H1 (cell line): ENCODE results near the gene MESD. TPM values are rescaled to one million over a fixed set of nuclear protein-coding genes. Genes with fewer than 3 reads are reported as not detected.

Source experiments
- CTCF ChIA-PET: fragments of 300-600 bp; sonication (Branson Sonifier 250); formaldehyde crosslinking; loops from one replicate; lab custom pipeline; 2021; ENCODE audit not compliant: partially characterized antibody; lab: Charles Lee
- POLR2A ChIA-PET: fragments of 300-600 bp; sonication (Branson Sonifier 250); formaldehyde crosslinking; loops from one replicate; lab custom pipeline; 2021; ENCODE audit warnings: inconsistent platforms; ENCODE audit not compliant: partially characterized antibody; lab: Charles Lee
- DNase-seq, 2 experiments: peaks; one replicate each; pipeline versions ENCODE4 v3.0.0 to v3.0.0-alpha.2; 2010 to 2022; ENCODE audit warnings: low spot score in 2 of 2, low read depth in 1 of 2, mixed read lengths in 1 of 2
- FAIRE-seq: peaks from 2 replicates; lab custom pipeline; 2011; peaks lifted over from hg19 to GRCh38; lab: Jason Lieb, UNC
- H2AFZ ChIP-seq: 2 replicates; pipeline ENCODE4 v1.8.1; 2012; ENCODE audit warnings: low read length, inconsistent platforms
- H2AK5ac ChIP-seq: 2 replicates; pipeline ENCODE4 v1.6.1; 2013; ENCODE audit warnings: low read depth, low read length
- H2BK120ac ChIP-seq: replicated peaks from 2 replicates; pipeline ENCODE3; 2013; ENCODE audit warnings: low read depth, low read length, inconsistent platforms
- H2BK12ac ChIP-seq: 2 replicates; pipeline ENCODE4 v1.6.1; 2013; ENCODE audit warnings: low read depth, low read length
- H2BK15ac ChIP-seq: 2 replicates; pipeline ENCODE4 v1.6.1; 2013; ENCODE audit warnings: low read length
- H2BK20ac ChIP-seq: 2 replicates; pipeline ENCODE4 v1.6.1; 2013; ENCODE audit warnings: low read length
- H2BK5ac ChIP-seq: 2 replicates; pipeline ENCODE4 v1.6.1; 2013; ENCODE audit warnings: low read depth, low read length
- H3K14ac ChIP-seq: 2 replicates; pipeline ENCODE4 v1.6.1; 2013; ENCODE audit warnings: inconsistent platforms; ENCODE audit not compliant: insufficient read length
- H3K18ac ChIP-seq: 2 replicates; pipeline ENCODE4 v1.6.1; 2013; ENCODE audit warnings: low read length; ENCODE audit errors: extremely low read depth
- H3K23ac ChIP-seq: 2 replicates; pipeline ENCODE4 v1.6.1; 2013; ENCODE audit warnings: inconsistent platforms; ENCODE audit not compliant: insufficient read length
- H3K23me2 ChIP-seq: 2 replicates; pipeline ENCODE4 v1.6.1; 2013; ENCODE audit warnings: low read depth, low read length
- H3K27ac ChIP-seq: 2 replicates; pipeline ENCODE4 v1.6.1; 2011; ENCODE audit warnings: low read depth, low read length, inconsistent platforms
- H3K27me3 ChIP-seq, 4 experiments: replicated peaks in 1 of 4; 1 replicate in 1 of 4; 2 replicates in 3 of 4; pipeline versions ENCODE4 v1.6.1 to v1.8.1; 2011 to 2013; ENCODE audit warnings: low read length in 3 of 4, mild to moderate bottlenecking in 3 of 4, inconsistent platforms in 2 of 4, mixed read lengths in 2 of 4, moderate library complexity in 1 of 4; ENCODE audit not compliant: control insufficient read depth in 3 of 4, insufficient read depth in 3 of 4; ENCODE audit errors: extremely low read depth in 1 of 4
- H3K36me3 ChIP-seq, 4 experiments: 2 replicates each; pipeline versions ENCODE4 v1.6.1 to v1.8.1; 2011 to 2013; ENCODE audit warnings: mild to moderate bottlenecking in 4 of 4, low read length in 3 of 4, moderate library complexity in 2 of 4, control low read depth in 1 of 4, inconsistent platforms in 1 of 4; ENCODE audit not compliant: insufficient read depth in 4 of 4, control insufficient read depth in 2 of 4
- H3K4ac ChIP-seq: replicated peaks from 2 replicates; pipeline ENCODE3; 2013; ENCODE audit warnings: low read length, low read depth, mixed read lengths, inconsistent platforms; ENCODE audit not compliant: insufficient read length
- H3K4me1 ChIP-seq, 4 experiments: replicated peaks in 1 of 4; 1 replicate in 1 of 4; 2 replicates in 3 of 4; pipeline versions ENCODE4 v1.6.1 to v1.8.1; 2011 to 2013; ENCODE audit warnings: low read length in 3 of 4, inconsistent platforms in 2 of 4, mixed read lengths in 1 of 4; ENCODE audit not compliant: insufficient read depth in 4 of 4, control insufficient read depth in 3 of 4
- H3K4me2 ChIP-seq, 2 experiments: 2 replicates each; pipeline versions ENCODE4 v1.6.1 to v1.8.1; 2011 to 2013; ENCODE audit warnings: low read depth in 2 of 2, low read length in 2 of 2, control low read depth in 1 of 2, inconsistent platforms in 1 of 2, mild to moderate bottlenecking in 1 of 2; ENCODE audit not compliant: insufficient read depth in 1 of 2
- H3K4me3 ChIP-seq, 4 experiments: fragments of 200-600, 300-600 bp in 1 of 4; sonication (generic), shearing (Covaris generic), sonication (Bioruptor Twin) in 1 of 4; 2 replicates each; pipeline versions ENCODE4 v1.5.1 to v1.8.1; 2011 to 2016; ENCODE audit warnings: low read length in 4 of 4, low read depth in 3 of 4, control low read depth in 2 of 4, inconsistent platforms in 2 of 4, mild to moderate bottlenecking in 2 of 4, mixed read lengths in 1 of 4, moderate library complexity in 1 of 4; ENCODE audit not compliant: insufficient read depth in 2 of 4; ENCODE audit errors: extremely low read depth in 1 of 4
- H3K56ac ChIP-seq: replicated peaks from 2 replicates; pipeline ENCODE3; 2013; ENCODE audit warnings: low read depth, mild to moderate bottlenecking, mixed read lengths, low read length, inconsistent platforms; ENCODE audit not compliant: insufficient read length
- H3K79me1 ChIP-seq: 2 replicates; pipeline ENCODE4 v1.6.1; 2013; ENCODE audit warnings: low read depth, low read length, control low read depth
- H3K79me2 ChIP-seq, 2 experiments: 2 replicates each; pipeline versions ENCODE4 v1.6.1 to v1.8.1; 2012 to 2013; ENCODE audit warnings: low read length in 2 of 2, mild to moderate bottlenecking in 2 of 2, inconsistent platforms in 1 of 2; ENCODE audit not compliant: insufficient read depth in 2 of 2, control insufficient read depth in 1 of 2
- H3K9ac ChIP-seq, 4 experiments: replicated peaks in 1 of 4; 1 replicate in 1 of 4; 2 replicates in 3 of 4; pipeline versions ENCODE4 v1.6.1 to v1.8.1; 2011 to 2013; ENCODE audit warnings: low read depth in 3 of 4, low read length in 3 of 4, control low read depth in 2 of 4, mild to moderate bottlenecking in 2 of 4, moderate library complexity in 2 of 4, inconsistent platforms in 1 of 4; ENCODE audit errors: extremely low read depth in 1 of 4
- H3K9me3 ChIP-seq, 2 experiments: 2 replicates each; pipeline versions ENCODE4 v1.6.1 to v1.8.1; 2012 to 2013; ENCODE audit warnings: mild to moderate bottlenecking in 2 of 2, moderate library complexity in 2 of 2, control low read depth in 1 of 2, inconsistent platforms in 1 of 2, low read depth in 1 of 2, low read length in 1 of 2, mixed read lengths in 1 of 2; ENCODE audit not compliant: insufficient read depth in 2 of 2
- H4K20me1 ChIP-seq, 2 experiments: replicated peaks in 1 of 2; 2 replicates each; pipeline versions ENCODE3 to v1.8.1; 2011 to 2013; ENCODE audit warnings: inconsistent platforms in 2 of 2, low read length in 2 of 2, mild to moderate bottlenecking in 1 of 2; ENCODE audit not compliant: insufficient read depth in 2 of 2, control insufficient read depth in 1 of 2
- H4K5ac ChIP-seq: 2 replicates; pipeline ENCODE4 v1.6.1; 2013; ENCODE audit warnings: low read length, low read depth, mixed read lengths, inconsistent platforms; ENCODE audit not compliant: insufficient read length
- H4K8ac ChIP-seq: 2 replicates; pipeline ENCODE4 v1.8.0; 2013; ENCODE audit warnings: mild to moderate bottlenecking, moderate library complexity, low read length, inconsistent platforms; ENCODE audit not compliant: insufficient read depth; ENCODE audit errors: extremely low read depth
- H4K91ac ChIP-seq: replicated peaks from 2 replicates; pipeline ENCODE3; 2013; ENCODE audit warnings: low read length, mixed read lengths, inconsistent platforms; ENCODE audit not compliant: insufficient read length
- RXRA ChIP-seq: IDR thresholded peaks from 2 replicates; pipeline ENCODE4 v1.6.1; 2011; ENCODE audit warnings: low read depth, mild to moderate bottlenecking, low read length, moderate library complexity; ENCODE audit not compliant: insufficient read depth
- SAP30 ChIP-seq: fragments of 300-600 bp; sonication (generic); IDR thresholded peaks from 2 replicates; pipeline ENCODE4 v1.7.1; 2012; ENCODE audit warnings: low read length, moderate library complexity, mild to moderate bottlenecking, inconsistent platforms; ENCODE audit not compliant: insufficient read depth, insufficient replicate concordance
- SP4 ChIP-seq: IDR thresholded peaks from 2 replicates; pipeline ENCODE4 v1.6.1; 2012; ENCODE audit warnings: low read length, inconsistent platforms
- WGBS, 2 experiments: shearing (Covaris generic) in 1 of 2; methylation state at CpG; one replicate each; pipeline versions ENCODE4 v1.1.6 to v1.1.7; 2013 to 2015; ENCODE audit warnings: low lambda C conversion rate in 2 of 2, mixed read lengths in 2 of 2, inconsistent platforms in 1 of 2, low coverage in 1 of 2, missing lambda C conversion rate in 1 of 2; ENCODE audit not compliant: insufficient replicate concordance in 2 of 2, insufficient coverage in 1 of 2, insufficient read length in 1 of 2; ENCODE audit errors: extremely low coverage in 1 of 2, missing lambda C conversion rate in 1 of 2; 5-methylcytosine and 5-hydroxymethylcytosine counted together
- polyA plus RNA-seq, 7 experiments: library from polyadenylated mRNA; depleted of rRNA in 3 of 7; stranded (reverse) in 5 of 7; unstranded in 2 of 7; fragments of >200 nt in 5 of 7; fragments of 200-250 nt in 2 of 7; gene quantifications; 1 replicate in 5 of 7; 2 replicates in 1 of 7; 4 replicates in 1 of 7; pipeline versions ENCODE4 v1.2.1 to v1.2.3, GENCODE V29; 2011 to 2013; ENCODE audit warnings: missing spikeins in 2 of 7, mixed read lengths in 2 of 7
- total RNA-seq: library from RNA; stranded (reverse); fragmentation: NEBNext Ultra II Directional; extraction: Animal tissue kit (Norgen Biotek cat#: 25700); gene quantifications from 2 replicates; pipeline ENCODE4 v1.2.1, GENCODE V29; 2021

MESD gene
- total and polyA plus RNA-seq, 2 of the 8 experiments (the other 6 are each of a cell fraction or from before 2014, with no cell fraction given), result 11.0 to 28.3 TPM

DNA sequence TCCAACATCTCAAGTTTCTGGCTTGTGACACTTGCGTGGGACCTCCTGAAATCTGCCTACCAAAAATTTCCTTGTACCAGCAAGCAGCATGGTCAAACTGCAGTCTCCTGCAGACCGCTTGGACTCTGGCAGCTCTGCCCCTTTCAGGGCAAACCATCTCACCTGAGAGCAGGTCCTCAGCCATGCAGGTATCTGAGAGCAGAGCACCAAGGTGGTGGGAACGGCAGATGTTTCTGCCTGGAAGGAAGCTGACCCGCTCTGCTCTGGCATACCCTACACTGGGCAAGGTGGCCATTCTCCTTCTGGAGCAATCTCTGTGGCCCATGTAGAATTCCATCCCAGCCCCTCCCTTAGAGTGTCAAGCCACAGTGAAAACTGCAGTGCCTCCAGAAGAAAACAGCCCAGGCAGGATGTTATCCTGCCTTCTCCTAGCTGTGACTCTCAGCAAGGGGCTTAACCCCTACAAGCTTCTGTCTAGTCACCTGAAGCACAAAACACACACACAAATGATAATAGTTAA lies 21.6 kb downstream of the MESD start:
- 92% methylated on average over 4 of the region's 4 CpGs; no CpG with 5 or more reads in 1 of the 2 experiments for WGBS, 2 experiments
- ChIA-PET CTCF (interaction anchor here (0.5 to 5.9 kb wide), 28 partner anchors 9 to 511 kb away, joined by 3 to 94 read pairs (median 5); partner anchors contain the start of gene CEMIP), POLR2A (interaction anchor here (0.7 to 1.6 kb wide), 9 partner anchors 9 to 136 kb away, joined by 3 to 7 read pairs (median 4); no protein-coding TSS in a partner anchor)
- Histone ChIP-seq H3K4me2 (peak overlapping the region; percentile 42 to 57; a peak in 3 of 4 replicates), H3K4me3 (0 out of 8 replicates have a peak overlapping the region, but pooled peaks of 1 of the 4 experiments have one; percentile 1), H2BK15ac (peak overlapping the region; percentile 77; the same call in 1 of the 2 replicates), H3K79me2 (peaks cover 0 to 3% of the 10 kb centered on the region in 2 experiments; a peak in 1 of 4 replicates), H3K79me1 (peaks cover 3% of the 10 kb centered on the region; the same call in 1 of the 2 replicates), H3K4ac (peak overlapping the region; percentile 74), H4K20me1 (peaks cover 0 to 8% of the 10 kb centered on the region in 2 experiments), H3K18ac (peak overlapping the region; percentile 96), H4K91ac (peak overlapping the region; percentile 76), H3K56ac (no peak overlapping the region), H2AFZ (no peak overlapping the region), H3K36me3 (peaks cover 0 to 3% (median 0%) of the 10 kb centered on the region in 4 experiments; a peak in 1 of 8 replicates), H3K27ac (peak overlapping the region; percentile 62; the same call in 1 of the 2 replicates), H3K27me3 (no peaks in the 10 kb centered on the region), H3K23ac (no peak overlapping the region), H2BK120ac (peak overlapping the region; percentile 79), H3K9ac (no peak overlapping the region), H3K23me2 (no peaks in the 10 kb centered on the region), H3K14ac (no peak overlapping the region), H2AK5ac (peak overlapping the region; percentile 94), H4K8ac (no peak overlapping the region), H2BK5ac (peak overlapping the region; percentile 94), H4K5ac (peak overlapping the region; percentile 18), H3K9me3 (no peaks in the 10 kb centered on the region), H3K4me1 (peaks cover 13 to 30% (median 21%) of the 10 kb centered on the region in 4 experiments), H2BK12ac (peak overlapping the region; percentile 94), H2BK20ac (peak overlapping the region; percentile 90)
- FAIRE-seq, result no peak
- TF ChIP-seq RXRA (no peak), SAP30 (no peak), SP4 (no peak)
- DNase-seq, result peak in 1 of 2 experiments; percentile 41
